22Rv1 (cell line): ENCODE data around the gene SERPINB7.

Experiments
- CTCF ChIP-seq: fragments of 450-650 bp; IDR thresholded peaks from 2 replicates; pipeline ENCODE4 v1.5.1; 2017; ENCODE audit warnings: mild to moderate bottlenecking
- ZFX ChIP-seq: fragments of 450-650 bp; IDR thresholded peaks from 2 replicates; pipeline ENCODE4 v1.6.1; 2017; ENCODE audit warnings: antibody characterized with exemption, borderline replicate concordance

GRCh38 chr18:63808125-63808524, 32.9 kb downstream of the SERPINB7 start:
- TF ChIP-seq CTCF, result no peak
- TF ChIP-seq ZFX, result no peak
